Measurements from ENCODE around the gene BABAM2.

Gene BABAM2

GRCh38 chr2:28267282-28267681 is 376.8 kb downstream of the BABAM2 start:
- Histone ChIP-seq H3K9ac (ENCODE audit: low read length) (no peak overlapping the region), H3K4me1 (ENCODE audit: insufficient read depth, low read length) (peaks cover 14% of the 10 kb centered on the region), H3K36me3 (ENCODE audit: insufficient read depth, low read length) (no peaks in the 10 kb centered on the region), H3K9me3 (ENCODE audit: low read length) (no peaks in the 10 kb centered on the region), H3K27ac (ENCODE audit: low read depth, low read length) (no peak overlapping the region), H3K4me3 (ENCODE audit: low read depth in 1 of 2, low read length in 2 of 2) (no peak overlapping the region), H3K27me3 (ENCODE audit: control insufficient read depth in 1 of 2, insufficient read depth in 2 of 2, low read length in 2 of 2) (no peaks in the 10 kb centered on the region)

- Histone ChIP-seq H3K9ac (ENCODE audit: low read length) (no peak overlapping the region), H3K4me1 (ENCODE audit: insufficient read depth, low read length) (peaks cover 14% of the 10 kb centered on the region), H3K27ac (ENCODE audit: low read depth, low read length) (no peak overlapping the region), H3K4me3 (ENCODE audit: low read depth in 1 of 2, low read length in 2 of 2) (no peak overlapping the region), H3K9me3 (ENCODE audit: low read length) (no peaks in the 10 kb centered on the region), H3K27me3 (ENCODE audit: control insufficient read depth in 1 of 2, insufficient read depth in 2 of 2, low read length in 2 of 2) (no peaks in the 10 kb centered on the region), H3K36me3 (ENCODE audit: insufficient read depth, low read length) (no peaks in the 10 kb centered on the region)
Observed at GRCh38 chr2:28268386-28268785, 377.9 kb downstream of the BABAM2 start.

GRCh38 chr2:28269019-28269784 is 378.7 kb downstream of the BABAM2 start:
- Histone ChIP-seq H3K9ac (ENCODE audit: low read length) (no peak overlapping the region), H3K4me3 (ENCODE audit: low read depth in 1 of 2, low read length in 2 of 2) (no peak overlapping the region), H3K4me1 (ENCODE audit: insufficient read depth, low read length) (peaks cover 14% of the 10 kb centered on the region), H3K27ac (ENCODE audit: low read depth, low read length) (no peak overlapping the region), H3K9me3 (ENCODE audit: low read length) (no peaks in the 10 kb centered on the region), H3K36me3 (ENCODE audit: insufficient read depth, low read length) (no peaks in the 10 kb centered on the region), H3K27me3 (ENCODE audit: control insufficient read depth in 1 of 2, insufficient read depth in 2 of 2, low read length in 2 of 2) (no peaks in the 10 kb centered on the region)

GRCh38 chr2:28270456-28271152 is 380.1 kb downstream of the BABAM2 start:
- Histone ChIP-seq H3K27ac (ENCODE audit: low read depth, low read length) (no peak overlapping the region), H3K4me1 (ENCODE audit: insufficient read depth, low read length) (peaks cover 25% of the 10 kb centered on the region), H3K4me3 (ENCODE audit: low read depth in 1 of 2, low read length in 2 of 2) (no peak overlapping the region), H3K27me3 (ENCODE audit: control insufficient read depth in 1 of 2, insufficient read depth in 2 of 2, low read length in 2 of 2) (no peaks in the 10 kb centered on the region), H3K9me3 (ENCODE audit: low read length) (no peaks in the 10 kb centered on the region), H3K9ac (ENCODE audit: low read length) (no peak overlapping the region), H3K36me3 (ENCODE audit: insufficient read depth, low read length) (no peaks in the 10 kb centered on the region)

- Histone ChIP-seq H3K4me3 (ENCODE audit: low read depth in 1 of 2, low read length in 2 of 2) (no peak overlapping the region), H3K9me3 (ENCODE audit: low read length) (no peaks in the 10 kb centered on the region), H3K27me3 (ENCODE audit: control insufficient read depth in 1 of 2, insufficient read depth in 2 of 2, low read length in 2 of 2) (no peaks in the 10 kb centered on the region), H3K27ac (ENCODE audit: low read depth, low read length) (no peak overlapping the region), H3K4me1 (ENCODE audit: insufficient read depth, low read length) (peaks cover 31% of the 10 kb centered on the region), H3K36me3 (ENCODE audit: insufficient read depth, low read length) (no peaks in the 10 kb centered on the region), H3K9ac (ENCODE audit: low read length) (no peak overlapping the region)
Observed at GRCh38 chr2:28271231-28271918, 380.8 kb downstream of the BABAM2 start.

GRCh38 chr2:28271919-28272250 is 381.4 kb downstream of the BABAM2 start:
- Histone ChIP-seq H3K4me3 (ENCODE audit: low read depth in 1 of 2, low read length in 2 of 2) (no peak overlapping the region), H3K27ac (ENCODE audit: low read depth, low read length) (no peak overlapping the region), H3K9ac (ENCODE audit: low read length) (no peak overlapping the region), H3K4me1 (ENCODE audit: insufficient read depth, low read length) (peaks cover 36% of the 10 kb centered on the region), H3K36me3 (ENCODE audit: insufficient read depth, low read length) (no peaks in the 10 kb centered on the region), H3K9me3 (ENCODE audit: low read length) (no peaks in the 10 kb centered on the region), H3K27me3 (ENCODE audit: control insufficient read depth in 1 of 2, insufficient read depth in 2 of 2, low read length in 2 of 2) (no peaks in the 10 kb centered on the region)

- Histone ChIP-seq H3K4me1 (ENCODE audit: insufficient read depth, low read length) (peaks cover 36% of the 10 kb centered on the region), H3K4me3 (ENCODE audit: low read depth in 1 of 2, low read length in 2 of 2) (no peak overlapping the region), H3K9ac (ENCODE audit: low read length) (no peak overlapping the region), H3K27me3 (ENCODE audit: control insufficient read depth in 1 of 2, insufficient read depth in 2 of 2, low read length in 2 of 2) (no peaks in the 10 kb centered on the region), H3K36me3 (ENCODE audit: insufficient read depth, low read length) (no peaks in the 10 kb centered on the region), H3K9me3 (ENCODE audit: low read length) (no peaks in the 10 kb centered on the region), H3K27ac (ENCODE audit: low read depth, low read length) (no peak overlapping the region)
Observed at GRCh38 chr2:28273751-28274150, 383.2 kb downstream of the BABAM2 start.

- no peaks in the 10 kb centered on the region for H3K27me3 ChIP-seq (ENCODE audit: control insufficient read depth in 1 of 2, insufficient read depth in 2 of 2, low read length in 2 of 2)
- H3K9me3 ChIP-seq (ENCODE audit: low read length) = no peaks in the 10 kb centered on the region
- H3K9ac ChIP-seq (ENCODE audit: low read length) = no peak overlapping the region
- H3K36me3 ChIP-seq (ENCODE audit: insufficient read depth, low read length) = no peaks in the 10 kb centered on the region
- H3K4me3 ChIP-seq (ENCODE audit: low read depth in 1 of 2, low read length in 2 of 2) = no peak overlapping the region
- H3K4me1 ChIP-seq (ENCODE audit: insufficient read depth, low read length) = peaks cover 27% of the 10 kb centered on the region
- H3K27ac ChIP-seq (ENCODE audit: low read depth, low read length) = no peak overlapping the region
Observed at GRCh38 chr2:28274911-28275685, 384.6 kb downstream of the BABAM2 start.

GRCh38 chr2:28276076-28276618 is 385.6 kb downstream of the BABAM2 start:
- H3K36me3 ChIP-seq (ENCODE audit: insufficient read depth, low read length) = no peaks in the 10 kb centered on the region
- H3K27me3 ChIP-seq (ENCODE audit: control insufficient read depth in 1 of 2, insufficient read depth in 2 of 2, low read length in 2 of 2) = no peaks in the 10 kb centered on the region
- no peaks in the 10 kb centered on the region for H3K9me3 ChIP-seq (ENCODE audit: low read length)
- H3K9ac ChIP-seq (ENCODE audit: low read length) = peak overlapping the region; percentile 1
- H3K4me1 ChIP-seq (ENCODE audit: insufficient read depth, low read length) = peaks cover 27% of the 10 kb centered on the region
- peak overlapping the region; percentile 38 for H3K27ac ChIP-seq (ENCODE audit: low read depth, low read length)
- H3K4me3 ChIP-seq (ENCODE audit: low read depth in 1 of 2, low read length in 2 of 2) = no peak overlapping the region

GRCh38 chr2:28276807-28277206 is 386.3 kb downstream of the BABAM2 start:
- Histone ChIP-seq H3K9me3 (ENCODE audit: low read length) (no peaks in the 10 kb centered on the region), H3K27ac (ENCODE audit: low read depth, low read length) (peak overlapping the region; percentile 38), H3K36me3 (ENCODE audit: insufficient read depth, low read length) (no peaks in the 10 kb centered on the region), H3K4me1 (ENCODE audit: insufficient read depth, low read length) (peaks cover 29% of the 10 kb centered on the region), H3K27me3 (ENCODE audit: control insufficient read depth in 1 of 2, insufficient read depth in 2 of 2, low read length in 2 of 2) (no peaks in the 10 kb centered on the region), H3K4me3 (ENCODE audit: low read depth in 1 of 2, low read length in 2 of 2) (no peak overlapping the region), H3K9ac (ENCODE audit: low read length) (no peak overlapping the region)

GRCh38 chr2:28277466-28277865 is 386.9 kb downstream of the BABAM2 start:
- Histone ChIP-seq H3K36me3 (ENCODE audit: insufficient read depth, low read length) (no peaks in the 10 kb centered on the region), H3K9ac (ENCODE audit: low read length) (no peak overlapping the region), H3K27me3 (ENCODE audit: control insufficient read depth in 1 of 2, insufficient read depth in 2 of 2, low read length in 2 of 2) (no peaks in the 10 kb centered on the region), H3K9me3 (ENCODE audit: low read length) (no peaks in the 10 kb centered on the region), H3K4me1 (ENCODE audit: insufficient read depth, low read length) (peaks cover 35% of the 10 kb centered on the region), H3K27ac (ENCODE audit: low read depth, low read length) (no peak overlapping the region), H3K4me3 (ENCODE audit: low read depth in 1 of 2, low read length in 2 of 2) (no peak overlapping the region)

Data from muscle layer of colon (tissue), 2 donors.